Lung (tissue), 12 donors: ENCODE data around the gene CTNNBL1. TPM values are rescaled to one million over a fixed set of nuclear protein-coding genes. Genes with fewer than 3 reads are reported as not detected.
A peak's percentile ranks its signal among the peaks of the same experiment; 100 is the strongest.

Experiments used
- ATAC-seq: fragments of 200-7000 bp; cut with Tn5 transposase; one replicate; pipeline ENCODE4 v1.9.1; 2020; ENCODE audit warnings: moderate number of reproducible peaks; ENCODE audit not compliant: insufficient read depth, low FRiP score
- DNase-seq, 3 donors: peaks; one replicate each; pipeline ENCODE4 v3.0.0-alpha.2; 2013 to 2017
- H3K27ac ChIP-seq, 2 donors: one replicate each; pipeline ENCODE4 v1.5.1; 2013; ENCODE audit warnings: mild to moderate bottlenecking in 2 of 2, moderate library complexity in 2 of 2, control low read depth in 1 of 2, inconsistent platforms in 1 of 2, low read depth in 1 of 2, low read length in 1 of 2
- H3K27me3 ChIP-seq, 3 donors: one replicate each; pipeline ENCODE4 v1.5.1; 2013; ENCODE audit warnings: low read length in 2 of 3; ENCODE audit not compliant: control insufficient read depth in 3 of 3, insufficient read depth in 3 of 3
- H3K36me3 ChIP-seq, 4 donors: one replicate each; pipeline ENCODE4 v1.5.1; 2013; ENCODE audit warnings: low read length in 4 of 4, mild to moderate bottlenecking in 1 of 4, moderate library complexity in 1 of 4; ENCODE audit not compliant: control insufficient read depth in 4 of 4, insufficient read depth in 4 of 4
- H3K4me1 ChIP-seq, 5 donors: one replicate each; pipeline ENCODE4 v1.5.1; 2013; ENCODE audit warnings: low read length in 5 of 5, mild to moderate bottlenecking in 2 of 5, moderate library complexity in 1 of 5; ENCODE audit not compliant: control insufficient read depth in 5 of 5, insufficient read depth in 5 of 5
- H3K4me3 ChIP-seq: one replicate; pipeline ENCODE4 v1.5.1; 2013; ENCODE audit warnings: mild to moderate bottlenecking, control low read depth, moderate library complexity
- H3K9ac ChIP-seq, 2 donors: one replicate each; pipeline ENCODE4 v1.5.1; 2013; ENCODE audit warnings: low read length in 2 of 2, control low read depth in 1 of 2; ENCODE audit not compliant: insufficient read depth in 1 of 2
- H3K9me3 ChIP-seq, 4 donors: one replicate each; pipeline ENCODE4 v1.5.1; 2013; ENCODE audit warnings: low read length in 3 of 4, mild to moderate bottlenecking in 1 of 4, moderate library complexity in 1 of 4; ENCODE audit not compliant: control insufficient read depth in 4 of 4, insufficient read depth in 3 of 4
- CTCF ChIP-seq: IDR thresholded peaks from 2 replicates; pipeline ENCODE4 v1.5.1; 2012; ENCODE audit warnings: mild to moderate bottlenecking; ENCODE audit errors: control extremely low read depth, extremely low read depth
- WGBS, 2 donors: extraction: QIAGEN DNeasy Blood & Tissue Kit; methylation state at CpG; one replicate each; pipeline ENCODE4 v1.1.7; 2013; 5-methylcytosine and 5-hydroxymethylcytosine counted together
- polyA plus RNA-seq, 2 donors: library from polyadenylated mRNA; stranded (reverse); fragments of 200-250 nt; gene quantifications; one replicate each; pipeline ENCODE4 v1.2.1, GENCODE V29; 2013
- total RNA-seq, 2 donors: library from RNA; depleted of rRNA in 1 of 2; stranded (reverse); fragments of >200 nt in 1 of 2; gene quantifications; one replicate each; pipeline ENCODE4 v1.2.1, GENCODE V29; 2014 to 2021
- donor health status: control.
- donor health status: control.
- donor health status: Bipolar disorder and iron deficiency.
- donor health status: healthy.
- donor health status: DM: yes; HTN: yes; CAD: no.

Gene CTNNBL1
- total and polyA plus RNA-seq, 4 donors = 38.9 to 53.1 (median 49.2) TPM

GRCh38 chr20:37896932-37897548 lies 203.2 kb downstream of the CTNNBL1 start:
- TF ChIP-seq CTCF = no peak
- 55 to 68% methylated on average over 12 of the region's 12 CpGs for WGBS, 2 donors
- no peak overlapping the region for H3K9ac ChIP-seq
- no peak overlapping the region for H3K4me3 ChIP-seq
- H3K4me1 ChIP-seq = peaks cover 0 to 45% (median 2%) of the 10 kb centered on the region in 5 donors
- DNase-seq (peak; percentile 90 to 95 (median 92)), ATAC-seq (no peak)
- peaks cover 0 to 2% (median 1%) of the 10 kb centered on the region in 3 donors for H3K27me3 ChIP-seq
- no peaks in the 10 kb centered on the region for H3K36me3 ChIP-seq
- H3K9me3 ChIP-seq = peaks cover 0 to 2% (median 0%) of the 10 kb centered on the region in 4 donors
- H3K27ac ChIP-seq = no peak overlapping the region

- no peaks in the 10 kb centered on the region for H3K36me3 ChIP-seq
- H3K9me3 ChIP-seq = peaks cover 0 to 3% (median 0%) of the 10 kb centered on the region in 4 donors
- DNase-seq (peak; percentile 48 to 69 (median 60)), ATAC-seq (no peak)
- no peak overlapping the region for H3K9ac ChIP-seq
- 55 to 68% methylated on average over 10 of the region's 10 CpGs for WGBS, 2 donors
- H3K27me3 ChIP-seq = peaks cover 0 to 5% (median 5%) of the 10 kb centered on the region in 3 donors
- no peak overlapping the region for H3K27ac ChIP-seq
- peaks cover 0 to 45% (median 11%) of the 10 kb centered on the region in 5 donors for H3K4me1 ChIP-seq
- no peak overlapping the region for H3K4me3 ChIP-seq
- no peak for TF ChIP-seq CTCF
Measured at GRCh38 chr20:37898233-37899104, 204.6 kb downstream of the CTNNBL1 start.

GRCh38 chr20:37899105-37900045 lies 205.5 kb downstream of the CTNNBL1 start:
- H3K27ac ChIP-seq = no peak overlapping the region
- H3K36me3 ChIP-seq = no peaks in the 10 kb centered on the region
- ATAC-seq = no peak
- H3K4me1 ChIP-seq = peaks cover 0 to 49% (median 12%) of the 10 kb centered on the region in 5 donors
- TF ChIP-seq CTCF = no peak
- 60 to 63% methylated on average over 8 of the region's 8 CpGs for WGBS, 2 donors
- H3K9ac ChIP-seq = no peak overlapping the region
- no peak for DNase-seq
- H3K9me3 ChIP-seq = peaks cover 0 to 8% (median 0%) of the 10 kb centered on the region in 4 donors
- H3K27me3 ChIP-seq = peaks cover 0 to 13% (median 5%) of the 10 kb centered on the region in 3 donors
- H3K4me3 ChIP-seq = no peak overlapping the region
